ENCODE measurements around the gene RBFOX1.

RBFOX1 gene

GRCh38 chr16:7420843-7421242, 88.2 kb downstream of the RBFOX1 start:
- no peak for DNase-seq (ENCODE audit: low read depth)

DNA sequence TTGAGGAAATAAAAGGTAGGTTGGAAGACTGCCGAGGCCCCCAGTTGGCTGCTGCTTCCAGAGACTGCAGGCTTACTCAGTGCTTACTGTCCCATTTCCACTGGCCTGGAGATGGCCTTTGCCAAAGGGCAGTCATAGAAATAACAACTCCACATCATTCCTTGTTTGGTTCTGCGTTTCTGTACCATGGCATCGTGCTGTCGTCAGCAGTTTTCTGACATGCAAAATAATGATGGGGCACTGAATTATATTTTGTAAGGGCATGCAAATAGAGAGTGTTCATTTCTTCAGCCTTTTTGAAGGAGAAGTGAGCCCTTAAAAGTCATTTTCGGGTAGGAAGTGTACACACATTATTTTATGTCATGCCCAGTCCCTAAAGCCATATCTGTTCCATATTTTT, 88.9 kb downstream of the RBFOX1 start:
- no peak for DNase-seq (ENCODE audit: low read depth)

DNA sequence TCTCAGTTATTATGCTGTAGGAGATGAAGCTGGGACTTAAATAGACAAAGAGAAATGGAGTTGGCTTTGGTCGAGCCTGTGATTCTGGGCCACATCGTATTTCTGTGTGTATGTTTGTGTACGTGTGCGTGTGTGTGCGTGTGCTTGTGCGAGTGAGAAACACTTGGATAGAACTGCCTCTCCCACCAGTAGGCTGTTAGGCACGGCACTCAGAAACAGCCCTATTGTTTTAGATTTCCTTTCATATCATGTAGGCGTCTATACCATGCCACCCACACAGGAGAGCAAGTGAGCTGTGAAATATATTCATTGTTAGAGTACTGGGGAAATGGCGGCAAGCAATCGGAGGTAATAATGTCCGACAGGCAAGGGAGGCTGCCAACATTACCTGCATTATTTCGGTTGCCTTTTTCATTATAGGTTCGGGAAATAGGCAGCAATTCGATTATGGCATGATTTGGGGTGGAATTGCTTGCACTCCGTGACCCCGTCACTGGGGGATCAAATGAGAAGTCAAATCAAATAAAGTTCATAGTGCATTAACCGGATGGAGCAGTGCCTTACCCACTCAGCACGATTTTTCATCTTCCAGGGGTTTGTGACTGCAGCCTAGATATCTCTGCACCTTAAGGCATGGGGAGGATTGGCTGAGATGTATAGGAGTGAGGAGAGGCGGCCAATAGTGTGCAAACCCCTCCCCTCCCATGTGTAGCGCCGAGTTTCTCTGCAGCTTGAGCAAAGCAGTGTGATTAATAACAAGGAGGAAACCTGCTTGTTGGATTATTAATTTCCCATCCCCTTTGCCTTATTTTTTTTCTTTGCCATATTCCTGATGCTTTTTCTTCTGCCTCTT, 89.6 kb downstream of the RBFOX1 start:
- DNase-seq (ENCODE audit: low read depth) = no peak

GRCh38 chr16:7423434-7424044, 90.9 kb downstream of the RBFOX1 start:
- no peak for DNase-seq (ENCODE audit: low read depth)

DNA sequence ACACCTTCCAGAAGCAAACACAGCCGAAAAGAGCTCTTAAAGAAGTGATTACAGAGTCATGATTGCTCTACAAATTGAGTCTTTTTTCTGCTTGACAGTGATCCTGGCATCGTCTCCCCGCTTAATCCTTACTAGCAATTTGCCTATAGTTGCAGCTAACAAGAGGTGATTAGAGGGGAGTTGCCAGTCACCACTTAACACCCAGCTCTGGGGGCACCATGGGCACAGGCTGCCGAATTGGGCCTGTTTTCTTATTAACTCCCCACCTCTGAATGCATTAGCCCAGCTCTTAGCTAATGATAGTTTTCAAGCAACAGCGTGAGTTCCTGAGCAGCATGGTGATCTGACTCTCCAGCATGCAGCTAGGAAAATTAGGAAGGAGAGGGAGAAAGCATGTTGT, 93.5 kb downstream of the RBFOX1 start:
- no peak for DNase-seq (ENCODE audit: low read depth)

DNA sequence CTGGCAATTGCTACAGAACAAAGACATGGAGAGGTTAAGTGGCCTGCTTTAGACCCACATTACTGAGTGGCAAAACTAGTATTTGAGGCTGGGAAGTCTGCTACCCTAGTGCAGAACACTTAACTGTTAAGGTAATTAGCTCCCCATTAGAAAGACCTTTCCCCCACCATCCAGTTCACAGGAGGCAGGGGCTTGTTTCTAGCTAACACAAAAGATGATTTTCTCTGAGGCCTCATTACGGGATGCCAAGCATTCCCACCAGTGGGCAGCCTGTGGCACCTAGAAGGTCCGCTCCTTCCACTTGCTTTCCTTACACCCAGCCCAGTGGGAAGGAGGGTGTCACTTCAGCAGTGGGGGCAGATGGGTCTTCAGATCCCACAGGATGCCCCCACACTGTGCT, 99.1 kb downstream of the RBFOX1 start:
- no peak for DNase-seq (ENCODE audit: low read depth)

DNA sequence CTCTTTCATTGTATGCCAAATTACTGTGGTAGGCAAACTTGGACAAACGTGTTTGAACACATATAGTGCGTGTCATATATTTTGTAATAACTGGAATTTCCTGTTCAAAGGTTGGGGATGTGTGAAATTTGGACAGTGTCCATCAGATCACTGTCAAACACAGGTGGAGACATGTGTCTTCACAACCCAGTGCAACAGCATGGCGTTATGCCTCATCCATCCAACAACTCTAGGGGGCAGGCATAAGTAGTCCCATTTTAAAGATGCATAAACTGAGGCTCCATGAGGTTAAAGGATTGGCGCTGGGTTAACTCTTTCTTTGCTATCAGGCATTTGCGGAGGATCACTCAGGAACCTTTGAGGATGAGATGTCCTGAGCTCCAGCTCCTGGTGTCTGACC, 103.7 kb downstream of the RBFOX1 start:
- DNase-seq (ENCODE audit: low read depth) = no peak

- no peak for DNase-seq (ENCODE audit: low read depth)
Observed at GRCh38 chr16:7437135-7437804, 104.6 kb downstream of the RBFOX1 start.

- DNase-seq (ENCODE audit: low read depth) = no peak
Observed at GRCh38 chr16:7437843-7438242, 105.2 kb downstream of the RBFOX1 start.

GRCh38 chr16:7438601-7439000, 106.0 kb downstream of the RBFOX1 start:
- DNase-seq (ENCODE audit: low read depth) = no peak

- DNase-seq (ENCODE audit: low read depth) = no peak
Observed at GRCh38 chr16:7439518-7439917, 106.9 kb downstream of the RBFOX1 start.

GRCh38 chr16:7440886-7441400, 108.3 kb downstream of the RBFOX1 start:
- no peak for DNase-seq (ENCODE audit: low read depth)

DNA sequence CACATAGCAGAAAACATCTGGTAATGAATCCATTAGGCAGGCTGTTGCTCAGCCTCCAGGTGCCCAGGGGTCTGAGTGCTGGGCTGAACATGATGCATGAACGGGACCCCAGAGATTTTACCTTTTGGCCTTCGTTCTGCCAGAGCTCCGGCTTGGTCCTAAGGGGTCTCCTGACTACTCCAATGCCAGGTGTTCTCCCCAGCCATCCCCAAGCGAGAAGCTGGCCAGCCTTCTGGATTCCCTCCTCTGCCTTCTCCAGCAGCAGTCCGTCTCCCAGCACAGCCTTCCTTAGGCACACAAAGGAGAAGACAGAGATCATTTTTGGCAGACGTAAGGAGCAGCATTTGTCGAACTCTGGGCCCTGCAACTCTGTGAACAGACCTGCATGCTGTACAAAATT, 109.4 kb downstream of the RBFOX1 start:
- no peak for DNase-seq (ENCODE audit: low read depth)

DNA sequence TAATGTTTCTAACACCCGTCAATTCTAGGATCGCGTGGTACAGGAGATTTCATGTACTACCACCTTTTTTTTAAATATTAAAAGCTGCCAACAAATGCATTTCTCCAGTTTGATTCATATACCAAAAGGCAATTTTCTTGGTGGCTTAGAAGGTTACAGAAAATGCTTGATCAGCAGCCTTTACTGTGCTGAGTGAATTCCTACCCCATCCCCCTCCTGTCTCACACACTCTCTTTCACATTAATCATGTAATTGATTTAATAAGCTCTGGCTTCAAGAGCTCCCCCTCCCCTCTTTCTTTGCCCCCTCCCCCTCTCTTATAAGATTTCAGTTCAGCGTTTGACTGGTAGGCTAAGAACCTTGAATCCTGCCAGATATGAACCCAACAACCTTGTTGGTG, 110.5 kb downstream of the RBFOX1 start:
- DNase-seq (ENCODE audit: low read depth) = no peak

GRCh38 chr16:7443648-7444365, 111.2 kb downstream of the RBFOX1 start:
- DNase-seq (ENCODE audit: low read depth) = no peak

DNA sequence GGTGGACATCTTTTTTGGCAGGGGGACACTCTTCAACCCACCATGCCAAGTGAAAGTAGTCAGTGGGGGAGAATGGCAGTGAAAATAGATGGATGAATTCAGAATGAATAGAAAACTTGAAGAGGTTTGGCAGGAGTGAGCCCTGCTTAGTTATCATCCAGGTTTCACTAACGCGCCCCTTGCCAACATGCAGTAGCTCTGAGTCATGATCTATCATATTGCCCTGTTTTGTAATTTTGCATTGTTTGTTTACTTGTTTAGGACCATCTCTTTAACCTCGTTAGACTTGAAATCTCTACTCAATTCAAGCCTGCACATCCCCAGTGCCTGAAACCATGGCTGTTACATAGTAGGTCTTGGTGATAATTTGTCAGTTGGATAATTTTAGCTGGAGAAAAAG, 116.7 kb downstream of the RBFOX1 start:
- no peak for DNase-seq (ENCODE audit: low read depth)

GRCh38 chr16:7449808-7450207, 117.2 kb downstream of the RBFOX1 start:
- DNase-seq (ENCODE audit: low read depth) = no peak

GRCh38 chr16:7450440-7450839, 117.8 kb downstream of the RBFOX1 start:
- no peak for DNase-seq (ENCODE audit: low read depth)

GRCh38 chr16:7452090-7452489, 119.4 kb downstream of the RBFOX1 start:
- DNase-seq (ENCODE audit: low read depth) = no peak

- no peak for DNase-seq (ENCODE audit: low read depth)
Observed at GRCh38 chr16:7456211-7456610, 123.6 kb downstream of the RBFOX1 start.

DNA sequence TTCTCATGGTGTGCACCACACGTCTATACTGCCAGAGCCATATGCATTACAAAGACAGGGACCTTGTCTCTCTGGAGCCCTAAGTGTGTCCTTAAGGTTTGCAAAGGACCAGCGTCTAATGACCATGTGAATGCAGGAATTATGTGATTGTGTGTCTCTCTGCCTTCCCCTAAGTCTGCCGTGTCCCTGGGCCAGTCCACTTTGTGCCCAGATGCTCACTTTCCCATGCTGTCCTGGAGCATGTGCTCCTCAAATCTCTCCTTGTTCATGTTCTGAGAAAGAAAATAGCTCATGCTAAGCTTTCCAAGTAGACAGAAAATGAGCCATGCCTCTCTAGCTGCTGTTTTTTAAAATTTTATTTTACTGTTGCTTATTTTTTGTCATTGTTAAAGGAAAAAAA, 125.5 kb downstream of the RBFOX1 start:
- DNase-seq (ENCODE audit: low read depth) = no peak

GRCh38 chr16:7470344-7470743, 137.7 kb downstream of the RBFOX1 start:
- DNase-seq (ENCODE audit: low read depth) = no peak

Data from stimulated activated CD8-positive, alpha-beta memory T cell treated with anti-CD3 and anti-CD28 coated beads, Interleukin-15, amount 100 ng/mL, for 1 hour (primary cell).